Measurements from ENCODE around the gene TNC. TPM values are rescaled to one million over a fixed set of nuclear protein-coding genes. Genes with fewer than 3 reads are reported as not detected.

Gene TNC
- total RNA-seq, 1 donor from 2014 or later: 5.1 TPM

DNA sequence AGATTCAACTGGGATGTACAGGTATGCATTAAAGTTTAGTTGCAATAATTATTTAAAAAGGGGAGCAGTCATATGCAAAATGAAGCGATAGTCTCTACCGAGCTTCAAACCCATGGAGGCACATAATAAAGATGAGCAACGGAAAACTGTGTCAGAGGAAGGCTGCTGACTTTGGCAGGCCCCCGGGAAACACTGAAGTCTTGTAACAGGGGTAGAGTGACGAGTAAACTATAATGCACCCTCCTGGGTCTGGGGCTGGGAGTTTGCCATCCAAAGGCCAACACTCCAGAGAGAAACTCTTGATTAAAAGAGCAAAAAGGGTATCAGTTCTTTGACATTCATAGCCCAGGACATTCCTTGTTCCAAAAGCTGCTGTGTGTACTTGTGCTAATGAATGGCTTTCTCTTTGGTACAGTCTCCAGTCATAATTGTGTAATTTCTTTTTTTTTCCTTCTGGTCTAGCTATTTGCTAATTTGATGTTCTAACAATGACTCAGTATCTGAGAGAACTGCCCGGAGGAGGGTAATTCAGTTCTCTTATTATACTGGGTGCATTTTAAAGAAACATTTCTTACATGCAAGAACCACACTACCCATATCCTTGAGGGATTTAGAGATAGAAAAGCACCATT is 59.2 kb downstream of the TNC start:
- H3K4me1 Mint-ChIP-seq (ENCODE audit: low read depth): no peaks in the 10 kb centered on the region
- no peaks in the 10 kb centered on the region for H3K36me3 Mint-ChIP-seq (ENCODE audit: insufficient read depth)
- peaks cover 3% of the 10 kb centered on the region for H3K27me3 Mint-ChIP-seq
- no peaks in the 10 kb centered on the region for H3K9me3 Mint-ChIP-seq (ENCODE audit: low read depth)
- no peak overlapping the region for H3K4me3 Mint-ChIP-seq (ENCODE audit: low read depth)
- no peak for DNase-seq (ENCODE audit: low spot score, unreplicated experiment)
- TF ChIP-seq, protein P1, sequence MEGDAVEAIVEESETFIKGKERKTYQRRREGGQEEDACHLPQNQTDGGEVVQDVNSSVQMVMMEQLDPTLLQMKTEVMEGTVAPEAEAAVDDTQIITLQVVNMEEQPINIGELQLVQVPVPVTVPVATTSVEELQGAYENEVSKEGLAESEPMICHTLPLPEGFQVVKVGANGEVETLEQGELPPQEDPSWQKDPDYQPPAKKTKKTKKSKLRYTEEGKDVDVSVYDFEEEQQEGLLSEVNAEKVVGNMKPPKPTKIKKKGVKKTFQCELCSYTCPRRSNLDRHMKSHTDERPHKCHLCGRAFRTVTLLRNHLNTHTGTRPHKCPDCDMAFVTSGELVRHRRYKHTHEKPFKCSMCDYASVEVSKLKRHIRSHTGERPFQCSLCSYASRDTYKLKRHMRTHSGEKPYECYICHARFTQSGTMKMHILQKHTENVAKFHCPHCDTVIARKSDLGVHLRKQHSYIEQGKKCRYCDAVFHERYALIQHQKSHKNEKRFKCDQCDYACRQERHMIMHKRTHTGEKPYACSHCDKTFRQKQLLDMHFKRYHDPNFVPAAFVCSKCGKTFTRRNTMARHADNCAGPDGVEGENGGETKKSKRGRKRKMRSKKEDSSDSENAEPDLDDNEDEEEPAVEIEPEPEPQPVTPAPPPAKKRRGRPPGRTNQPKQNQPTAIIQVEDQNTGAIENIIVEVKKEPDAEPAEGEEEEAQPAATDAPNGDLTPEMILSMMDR (IDR thresholded peaks at IDR 0.05; ENCODE audit: unreplicated experiment): no peak
- no peak overlapping the region for H3K27ac Mint-ChIP-seq

DNA sequence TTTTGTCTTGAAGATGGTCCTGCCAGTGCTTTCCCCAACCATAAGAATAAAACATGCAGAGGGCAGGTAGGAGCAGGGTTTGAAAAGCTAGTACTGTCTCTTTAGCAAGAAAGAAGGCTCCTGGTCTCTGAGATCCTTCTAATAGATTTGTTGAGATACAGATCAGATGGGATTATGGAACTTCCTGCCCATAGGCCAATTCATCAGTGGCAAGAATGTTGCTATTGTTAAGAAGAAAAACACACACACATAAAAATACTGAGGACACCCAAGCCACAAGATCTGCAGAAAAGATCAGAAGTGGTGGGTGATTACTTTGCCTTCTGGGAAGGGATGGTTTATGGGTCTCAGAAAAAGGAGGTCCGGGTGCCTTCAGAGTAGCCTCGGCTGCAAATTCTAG is 59.8 kb downstream of the TNC start:
- Mint-ChIP-seq H3K36me3 (ENCODE audit: insufficient read depth) (no peaks in the 10 kb centered on the region), H3K9me3 (ENCODE audit: low read depth) (no peaks in the 10 kb centered on the region), H3K27me3 (peaks cover 3% of the 10 kb centered on the region), H3K4me3 (ENCODE audit: low read depth) (no peak overlapping the region), H3K27ac (no peak overlapping the region), H3K4me1 (ENCODE audit: low read depth) (no peaks in the 10 kb centered on the region)
- TF ChIP-seq, protein P1 (IDR thresholded peaks at IDR 0.05; ENCODE audit: unreplicated experiment): no peak
- DNase-seq (ENCODE audit: low spot score, unreplicated experiment): no peak

DNA sequence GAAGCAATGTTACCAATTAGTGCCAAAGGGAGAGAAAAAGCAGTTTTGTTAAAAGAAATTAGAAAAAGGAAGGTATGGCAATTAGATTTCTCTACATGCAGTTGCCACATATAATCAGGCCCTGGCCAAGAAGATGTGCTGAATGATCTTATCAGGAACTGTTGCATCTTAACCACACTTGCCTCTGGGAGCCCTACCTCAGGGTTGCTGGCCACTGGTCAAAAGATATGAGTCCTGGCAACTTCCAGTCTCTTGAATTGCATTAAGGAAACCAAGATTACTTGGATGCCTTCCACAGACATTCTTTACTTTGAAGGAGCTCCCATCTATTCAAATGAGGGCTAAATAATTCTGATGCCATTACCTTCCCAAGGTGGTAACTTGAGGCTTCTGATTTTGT is 60.4 kb downstream of the TNC start:
- Mint-ChIP-seq H3K36me3 (ENCODE audit: insufficient read depth) (no peaks in the 10 kb centered on the region), H3K27ac (no peak overlapping the region), H3K4me3 (ENCODE audit: low read depth) (no peak overlapping the region), H3K27me3 (peaks cover 3% of the 10 kb centered on the region), H3K4me1 (ENCODE audit: low read depth) (no peaks in the 10 kb centered on the region), H3K9me3 (ENCODE audit: low read depth) (no peaks in the 10 kb centered on the region)
- no peak for DNase-seq (ENCODE audit: low spot score, unreplicated experiment)
- TF ChIP-seq, protein P1 (IDR thresholded peaks at IDR 0.05; ENCODE audit: unreplicated experiment): no peak

DNA sequence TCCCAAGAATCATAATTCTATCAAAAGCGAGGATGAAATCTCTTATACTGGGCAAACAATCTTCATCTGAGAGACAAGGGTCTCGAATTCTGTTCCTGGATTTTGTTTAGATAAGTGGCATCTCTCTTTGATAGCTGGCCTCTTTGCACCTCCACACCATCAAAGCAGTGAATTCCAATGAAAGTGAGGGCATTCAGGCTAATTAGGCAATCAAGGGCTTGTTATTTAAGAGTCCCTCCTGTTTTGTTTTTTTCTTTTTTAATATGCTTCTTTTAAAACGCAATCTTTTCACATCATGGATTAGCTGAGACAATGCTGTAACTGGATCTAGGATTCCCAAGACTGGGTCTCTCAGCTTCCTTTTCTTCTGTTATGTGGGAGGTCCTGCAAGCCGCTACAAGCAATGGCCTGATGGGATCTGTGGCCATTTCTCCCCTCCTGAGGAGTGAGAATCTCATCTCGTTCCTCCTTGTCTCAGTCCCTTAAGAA is 67.9 kb downstream of the TNC start:
- no peak for DNase-seq (ENCODE audit: low spot score, unreplicated experiment)
- Mint-ChIP-seq H3K9me3 (ENCODE audit: low read depth) (no peaks in the 10 kb centered on the region), H3K27me3 (peaks cover 7% of the 10 kb centered on the region), H3K4me3 (ENCODE audit: low read depth) (no peak overlapping the region), H3K36me3 (ENCODE audit: insufficient read depth) (no peaks in the 10 kb centered on the region), H3K27ac (no peak overlapping the region), H3K4me1 (ENCODE audit: low read depth) (no peaks in the 10 kb centered on the region)
- TF ChIP-seq, protein P1 (IDR thresholded peaks at IDR 0.05; ENCODE audit: unreplicated experiment): no peak

DNA sequence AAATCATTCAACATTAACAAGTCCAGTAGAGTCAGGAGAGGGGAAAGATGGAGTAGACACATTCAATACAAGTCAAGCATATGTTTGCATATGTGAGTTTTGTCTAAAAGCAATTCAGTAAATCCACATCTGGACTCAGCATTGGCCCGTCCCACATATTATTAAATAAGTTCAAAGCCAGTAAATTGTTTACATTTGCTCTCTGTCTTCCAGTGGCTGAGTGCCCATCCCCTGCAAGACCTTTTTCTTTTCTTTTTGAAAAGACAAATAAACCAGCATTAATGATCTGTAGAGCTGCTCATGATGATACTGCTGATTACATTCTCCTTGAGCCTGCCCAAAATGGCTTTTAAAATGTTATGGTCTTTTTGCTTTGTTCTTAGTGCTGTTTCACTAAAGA is 71.1 kb downstream of the TNC start:
- Mint-ChIP-seq H3K4me1 (ENCODE audit: low read depth) (no peaks in the 10 kb centered on the region), H3K27me3 (peaks cover 9% of the 10 kb centered on the region), H3K9me3 (ENCODE audit: low read depth) (no peaks in the 10 kb centered on the region), H3K4me3 (ENCODE audit: low read depth) (no peak overlapping the region), H3K36me3 (ENCODE audit: insufficient read depth) (no peaks in the 10 kb centered on the region), H3K27ac (no peak overlapping the region)
- TF ChIP-seq, protein P1 (IDR thresholded peaks at IDR 0.05; ENCODE audit: unreplicated experiment): no peak
- no peak for DNase-seq (ENCODE audit: low spot score, unreplicated experiment)

All from progenitor cell of endocrine pancreas (in vitro differentiated cells).